RKO (cell line): ENCODE data around the gene DPP10.
"Not testable (repeated sequence)": the region's sequence is repeated elsewhere in the genome, so short reads cannot be mapped to it uniquely, and the experiment has no call there.

ENCODE experiments used
- DNase-seq: peaks from one replicate; pipeline ENCODE4 v3.0.0-alpha.2; 2016; ENCODE audit warnings: low spot score

DPP10 gene

GRCh38 chr2:114442510-114442909 lies at the start of gene DPP10:
Gene DPP10, plus strand, starts transcription at chr2:114442641.
- peak; percentile 51 for DNase-seq

- no peak for DNase-seq
Observed at GRCh38 chr2:114400890-114401289, 41.6 kb upstream of the DPP10 start.

GRCh38 chr2:114405247-114406116 lies 37.0 kb upstream of the DPP10 start:
- no peak for DNase-seq

- no peak for DNase-seq
Observed at GRCh38 chr2:114406347-114406746, 36.1 kb upstream of the DPP10 start.

- not testable (repeated sequence) for DNase-seq
Observed at GRCh38 chr2:114407353-114407752, 35.1 kb upstream of the DPP10 start.

GRCh38 chr2:114421781-114422180 lies 20.7 kb upstream of the DPP10 start:
- DNase-seq, result no peak

- DNase-seq, result no peak
Observed at GRCh38 chr2:114424699-114425098, 17.7 kb upstream of the DPP10 start.

GRCh38 chr2:114426756-114427155 lies 15.7 kb upstream of the DPP10 start:
- DNase-seq, result no peak

- no peak for DNase-seq
Observed at GRCh38 chr2:114436329-114436728, 6.1 kb upstream of the DPP10 start.

GRCh38 chr2:114446571-114446970 lies 4.1 kb downstream of the DPP10 start:
- DNase-seq, result no peak

- no peak for DNase-seq
Observed at GRCh38 chr2:114450639-114451038, 8.2 kb downstream of the DPP10 start.

- no peak for DNase-seq
Observed at GRCh38 chr2:114456566-114456965, 14.1 kb downstream of the DPP10 start.

- DNase-seq, result no peak
Observed at GRCh38 chr2:114457956-114458355, 15.5 kb downstream of the DPP10 start.

GRCh38 chr2:114461116-114461515 lies 18.7 kb downstream of the DPP10 start:
- DNase-seq, result no peak

- DNase-seq, result no peak
Observed at GRCh38 chr2:114464961-114465706, 22.7 kb downstream of the DPP10 start.

GRCh38 chr2:114468343-114468742 lies 25.9 kb downstream of the DPP10 start:
- no peak for DNase-seq

- no peak for DNase-seq
Observed at GRCh38 chr2:114472246-114472645, 29.8 kb downstream of the DPP10 start.

- no peak for DNase-seq
Observed at GRCh38 chr2:114472726-114473125, 30.3 kb downstream of the DPP10 start.

GRCh38 chr2:114488841-114489530 lies 46.5 kb downstream of the DPP10 start:
- no peak for DNase-seq

GRCh38 chr2:114495046-114495445 lies 52.6 kb downstream of the DPP10 start:
- DNase-seq, result no peak

- DNase-seq, result no peak
Observed at GRCh38 chr2:114496959-114497358, 54.5 kb downstream of the DPP10 start.

GRCh38 chr2:114499101-114499500 lies 56.7 kb downstream of the DPP10 start:
- DNase-seq, result no peak

- DNase-seq, result no peak
Observed at GRCh38 chr2:114507744-114508143, 65.3 kb downstream of the DPP10 start.
